Measurements from ENCODE around the gene WDR82. TPM values are rescaled to one million over a fixed set of nuclear protein-coding genes. Genes with fewer than 3 reads are reported as not detected.

WDR82 gene
- total RNA-seq, 1 donor from 2014 or later, result 57.4 TPM

DNA sequence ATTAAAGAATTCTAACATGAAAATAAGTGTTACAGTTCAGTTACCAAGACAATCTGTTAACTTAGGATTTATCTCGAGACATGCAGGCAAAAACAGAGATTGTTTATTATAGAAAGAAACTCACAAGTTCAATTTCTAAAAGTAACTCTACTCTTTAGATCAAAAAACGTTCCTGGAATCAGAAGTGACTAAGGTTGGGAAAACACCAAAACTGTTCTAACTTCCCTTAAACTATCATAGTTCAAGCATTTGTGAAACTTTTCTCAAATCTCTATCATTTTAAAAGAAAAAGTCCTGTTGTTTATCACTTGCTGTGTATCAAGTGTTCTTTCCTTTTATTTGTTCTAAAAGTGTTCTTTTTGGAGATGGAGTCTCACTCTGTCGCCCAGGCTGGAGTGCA is 8.7 kb downstream of the WDR82 start:
- Mint-ChIP-seq H3K4me3 (ENCODE audit: unreplicated experiment) (no peak overlapping the region), H3K27me3 (ENCODE audit: low read depth, unreplicated experiment) (no peaks in the 10 kb centered on the region), H3K9me3 (ENCODE audit: unreplicated experiment) (no peaks in the 10 kb centered on the region), H3K4me1 (ENCODE audit: low read depth, unreplicated experiment) (peaks cover 5% of the 10 kb centered on the region), H3K36me3 (ENCODE audit: low read depth, unreplicated experiment) (peaks cover 16% of the 10 kb centered on the region), H3K27ac (ENCODE audit: unreplicated experiment) (no peak overlapping the region)
- FAIRE-seq, result no peak
- no peak overlapping the region for H3K4me2 ChIP-seq (ENCODE audit: low read length)
- no peak for DNase-seq (ENCODE audit: low read depth)
- peaks cover 91% of the 10 kb centered on the region for H4K20me1 ChIP-seq (ENCODE audit: insufficient read depth, low read length)
- peaks cover 58% of the 10 kb centered on the region for H3K36me3 ChIP-seq (ENCODE audit: insufficient read depth, low read length)
- H3K4me1 ChIP-seq (ENCODE audit: insufficient read depth, low read length), result no peaks in the 10 kb centered on the region
- peaks cover 93% of the 10 kb centered on the region for H3K79me2 ChIP-seq (ENCODE audit: insufficient read depth, low read length)
- no peak overlapping the region for H3K4me3 ChIP-seq (ENCODE audit: insufficient read depth, low read depth, low read length)
- H3K9me3 ChIP-seq (ENCODE audit: insufficient read depth, low read depth, low read length), result no peaks in the 10 kb centered on the region
- H3K9ac ChIP-seq (ENCODE audit: low read length), result no peak overlapping the region
- H3K27ac ChIP-seq (ENCODE audit: low read depth, low read length), result no peak overlapping the region
- H3K27me3 ChIP-seq (ENCODE audit: insufficient read depth, low read length), result no peaks in the 10 kb centered on the region
- no peak for TF ChIP-seq EZH2 (IDR thresholded peaks at IDR 0.05; ENCODE audit: insufficient read depth, low read length)
- TF ChIP-seq, protein P1, sequence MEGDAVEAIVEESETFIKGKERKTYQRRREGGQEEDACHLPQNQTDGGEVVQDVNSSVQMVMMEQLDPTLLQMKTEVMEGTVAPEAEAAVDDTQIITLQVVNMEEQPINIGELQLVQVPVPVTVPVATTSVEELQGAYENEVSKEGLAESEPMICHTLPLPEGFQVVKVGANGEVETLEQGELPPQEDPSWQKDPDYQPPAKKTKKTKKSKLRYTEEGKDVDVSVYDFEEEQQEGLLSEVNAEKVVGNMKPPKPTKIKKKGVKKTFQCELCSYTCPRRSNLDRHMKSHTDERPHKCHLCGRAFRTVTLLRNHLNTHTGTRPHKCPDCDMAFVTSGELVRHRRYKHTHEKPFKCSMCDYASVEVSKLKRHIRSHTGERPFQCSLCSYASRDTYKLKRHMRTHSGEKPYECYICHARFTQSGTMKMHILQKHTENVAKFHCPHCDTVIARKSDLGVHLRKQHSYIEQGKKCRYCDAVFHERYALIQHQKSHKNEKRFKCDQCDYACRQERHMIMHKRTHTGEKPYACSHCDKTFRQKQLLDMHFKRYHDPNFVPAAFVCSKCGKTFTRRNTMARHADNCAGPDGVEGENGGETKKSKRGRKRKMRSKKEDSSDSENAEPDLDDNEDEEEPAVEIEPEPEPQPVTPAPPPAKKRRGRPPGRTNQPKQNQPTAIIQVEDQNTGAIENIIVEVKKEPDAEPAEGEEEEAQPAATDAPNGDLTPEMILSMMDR (IDR thresholded peaks at IDR 0.05; ENCODE audit: insufficient read depth, low read depth, low read length), result no peak
- H2AFZ ChIP-seq (ENCODE audit: low read depth, low read length), result no peak overlapping the region

DNA sequence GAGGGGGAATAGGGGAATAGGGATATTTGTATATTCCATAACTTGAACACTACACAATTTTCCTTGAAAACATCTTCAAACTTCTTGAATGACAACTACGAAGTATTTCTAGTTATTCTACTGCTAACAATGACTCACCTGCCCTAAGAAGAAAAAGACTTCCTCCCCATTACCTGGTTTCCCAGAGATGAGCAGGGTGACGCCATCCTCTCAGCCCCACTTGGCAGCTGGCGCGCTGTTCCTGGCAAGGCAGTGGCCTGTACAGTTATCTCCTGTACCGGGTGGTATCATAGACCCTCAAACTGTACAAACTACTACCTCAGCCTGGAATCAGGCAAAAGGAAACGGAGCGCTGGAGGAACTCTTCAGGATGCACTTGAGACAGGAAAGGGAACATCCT is 10.4 kb downstream of the WDR82 start:
- FAIRE-seq (no peak), DNase-seq (ENCODE audit: low read depth) (no peak)
- Histone ChIP-seq H3K4me1 (ENCODE audit: insufficient read depth, low read length) (no peaks in the 10 kb centered on the region), H3K4me2 (ENCODE audit: low read length) (no peak overlapping the region), H3K79me2 (ENCODE audit: insufficient read depth, low read length) (peaks cover 93% of the 10 kb centered on the region), H3K27me3 (ENCODE audit: insufficient read depth, low read length) (no peaks in the 10 kb centered on the region), H3K4me3 (ENCODE audit: insufficient read depth, low read depth, low read length) (no peak overlapping the region), H4K20me1 (ENCODE audit: insufficient read depth, low read length) (peaks cover 91% of the 10 kb centered on the region), H2AFZ (ENCODE audit: low read depth, low read length) (no peak overlapping the region), H3K36me3 (ENCODE audit: insufficient read depth, low read length) (peaks cover 69% of the 10 kb centered on the region), H3K9me3 (ENCODE audit: insufficient read depth, low read depth, low read length) (no peaks in the 10 kb centered on the region), H3K27ac (ENCODE audit: low read depth, low read length) (no peak overlapping the region), H3K9ac (ENCODE audit: low read length) (no peak overlapping the region)
- Mint-ChIP-seq H3K27ac (ENCODE audit: unreplicated experiment) (no peak overlapping the region), H3K27me3 (ENCODE audit: low read depth, unreplicated experiment) (no peaks in the 10 kb centered on the region), H3K4me1 (ENCODE audit: low read depth, unreplicated experiment) (peaks cover 2% of the 10 kb centered on the region), H3K36me3 (ENCODE audit: low read depth, unreplicated experiment) (peaks cover 22% of the 10 kb centered on the region), H3K4me3 (ENCODE audit: unreplicated experiment) (no peak overlapping the region), H3K9me3 (ENCODE audit: unreplicated experiment) (no peaks in the 10 kb centered on the region)
- TF ChIP-seq, protein P1 (IDR thresholded peaks at IDR 0.05; ENCODE audit: insufficient read depth, low read depth, low read length), result no peak
- TF ChIP-seq EZH2 (IDR thresholded peaks at IDR 0.05; ENCODE audit: insufficient read depth, low read length), result no peak

DNA sequence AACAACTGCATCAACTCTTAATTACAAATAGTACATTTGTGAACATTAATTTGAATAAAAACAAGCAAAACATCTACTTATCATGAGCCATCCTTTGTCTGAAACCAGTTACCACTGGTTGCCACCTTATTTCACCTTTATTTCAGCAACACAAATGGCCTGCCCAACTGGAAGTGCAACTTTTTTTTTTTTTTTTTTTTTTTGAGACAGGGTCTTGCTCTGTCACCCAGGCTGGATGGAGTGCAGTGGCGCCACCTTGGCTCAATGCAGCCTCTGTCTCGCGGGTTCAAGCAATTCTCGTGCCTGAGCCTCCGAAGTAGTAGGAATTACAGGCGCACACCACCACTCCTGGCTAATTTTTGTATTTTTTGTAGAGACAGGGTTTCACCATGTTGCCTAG is 13.1 kb downstream of the WDR82 start:
- no peak for DNase-seq (ENCODE audit: low read depth)
- H4K20me1 ChIP-seq (ENCODE audit: insufficient read depth, low read length), result peaks cover 90% of the 10 kb centered on the region

More for the DNA sequence above, 13.1 kb downstream of the WDR82 start:
- no peaks in the 10 kb centered on the region for H3K27me3 Mint-ChIP-seq (ENCODE audit: low read depth, unreplicated experiment)
- H3K36me3 Mint-ChIP-seq (ENCODE audit: low read depth, unreplicated experiment), result peaks cover 23% of the 10 kb centered on the region
- no peak for FAIRE-seq
- Histone ChIP-seq H3K9ac (ENCODE audit: low read length) (no peak overlapping the region), H3K4me1 (ENCODE audit: insufficient read depth, low read length) (no peaks in the 10 kb centered on the region), H3K9me3 (ENCODE audit: insufficient read depth, low read depth, low read length) (no peaks in the 10 kb centered on the region), H3K4me3 (ENCODE audit: insufficient read depth, low read depth, low read length) (no peak overlapping the region), H3K27ac (ENCODE audit: low read depth, low read length) (no peak overlapping the region), H3K27me3 (ENCODE audit: insufficient read depth, low read length) (no peaks in the 10 kb centered on the region), H3K36me3 (ENCODE audit: insufficient read depth, low read length) (peaks cover 79% of the 10 kb centered on the region), H2AFZ (ENCODE audit: low read depth, low read length) (no peak overlapping the region), H3K4me2 (ENCODE audit: low read length) (no peak overlapping the region), H3K79me2 (ENCODE audit: insufficient read depth, low read length) (peaks cover 89% of the 10 kb centered on the region)
- H3K9me3 Mint-ChIP-seq (ENCODE audit: unreplicated experiment), result no peaks in the 10 kb centered on the region
- TF ChIP-seq, protein P1 (IDR thresholded peaks at IDR 0.05; ENCODE audit: insufficient read depth, low read depth, low read length), result no peak
- no peak for TF ChIP-seq EZH2 (IDR thresholded peaks at IDR 0.05; ENCODE audit: insufficient read depth, low read length)
- no peak overlapping the region for H3K27ac Mint-ChIP-seq (ENCODE audit: unreplicated experiment)
- no peaks in the 10 kb centered on the region for H3K4me1 Mint-ChIP-seq (ENCODE audit: low read depth, unreplicated experiment)
- no peak overlapping the region for H3K4me3 Mint-ChIP-seq (ENCODE audit: unreplicated experiment)
